ENCODE measurements around the gene PREX1.

GRCh38 chr20:48636301-48636700, 191.5 kb downstream of the PREX1 start:
- TF ChIP-seq SUZ12 (IDR thresholded peaks at IDR 0.05; ENCODE audit: extremely low read depth, insufficient read depth, insufficient read length) (no peak), YY1 (IDR thresholded peaks at IDR 0.05; ENCODE audit: insufficient read depth, insufficient read length) (no peak), ZNF274 (IDR thresholded peaks at IDR 0.05; ENCODE audit: low read depth, low read length) (no peak)

Data from NT2/D1 (cell line).